GM06990 (cell line): ENCODE results near the gene ADCY3.

ENCODE experiments used
- DNase-seq: peaks from one replicate; pipeline ENCODE4 v3.0.0-alpha.2; 2011; ENCODE audit not compliant: insufficient read length; ENCODE audit errors: extremely low read depth
- H3K27me3 ChIP-seq: replicated peaks from 2 replicates; pipeline ENCODE4 v1.6.0; 2011; ENCODE audit warnings: low read length; ENCODE audit not compliant: control insufficient read depth, insufficient read depth
- H3K36me3 ChIP-seq: 2 replicates; pipeline ENCODE4 v1.5.1; 2011; ENCODE audit warnings: low read length; ENCODE audit not compliant: control insufficient read depth, insufficient read depth
- H3K4me3 ChIP-seq: replicated peaks from 2 replicates; pipeline ENCODE4 v1.5.1; 2011; ENCODE audit warnings: low read depth, mild to moderate bottlenecking, control low read depth, low read length
- TF ChIP-seq, protein P1 (sequence below): IDR thresholded peaks from 2 replicates; pipeline ENCODE4 v1.5.1; 2011; ENCODE audit warnings: low read length, control low read depth, mild to moderate bottlenecking, inconsistent platforms; ENCODE audit not compliant: insufficient read depth, poor library complexity, severe bottlenecking

Gene ADCY3

DNA sequence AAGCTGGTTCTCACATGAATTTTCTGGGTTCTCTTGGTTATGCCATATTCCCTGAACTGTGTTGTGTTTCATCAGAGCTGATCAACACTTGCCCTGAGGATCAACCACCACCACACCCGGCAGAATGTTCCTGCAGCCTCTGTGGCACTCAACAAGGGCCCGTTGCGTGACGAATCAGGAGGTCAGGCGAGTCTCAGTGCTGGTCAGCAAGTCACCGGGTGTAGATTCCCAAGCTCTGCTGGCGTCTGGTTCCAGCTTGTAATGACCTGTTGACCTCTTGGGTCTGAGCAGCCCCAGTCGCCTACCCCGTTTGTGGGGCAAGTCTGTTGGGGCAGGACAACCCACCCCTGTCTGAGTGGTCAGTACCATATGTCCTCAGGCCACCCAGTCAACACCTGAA is 46.0 kb downstream of the ADCY3 start:
- peaks cover 6% of the 10 kb centered on the region for H3K36me3 ChIP-seq
- H3K4me3 ChIP-seq = no peak overlapping the region
- no peaks in the 10 kb centered on the region for H3K27me3 ChIP-seq
- TF ChIP-seq, protein P1, sequence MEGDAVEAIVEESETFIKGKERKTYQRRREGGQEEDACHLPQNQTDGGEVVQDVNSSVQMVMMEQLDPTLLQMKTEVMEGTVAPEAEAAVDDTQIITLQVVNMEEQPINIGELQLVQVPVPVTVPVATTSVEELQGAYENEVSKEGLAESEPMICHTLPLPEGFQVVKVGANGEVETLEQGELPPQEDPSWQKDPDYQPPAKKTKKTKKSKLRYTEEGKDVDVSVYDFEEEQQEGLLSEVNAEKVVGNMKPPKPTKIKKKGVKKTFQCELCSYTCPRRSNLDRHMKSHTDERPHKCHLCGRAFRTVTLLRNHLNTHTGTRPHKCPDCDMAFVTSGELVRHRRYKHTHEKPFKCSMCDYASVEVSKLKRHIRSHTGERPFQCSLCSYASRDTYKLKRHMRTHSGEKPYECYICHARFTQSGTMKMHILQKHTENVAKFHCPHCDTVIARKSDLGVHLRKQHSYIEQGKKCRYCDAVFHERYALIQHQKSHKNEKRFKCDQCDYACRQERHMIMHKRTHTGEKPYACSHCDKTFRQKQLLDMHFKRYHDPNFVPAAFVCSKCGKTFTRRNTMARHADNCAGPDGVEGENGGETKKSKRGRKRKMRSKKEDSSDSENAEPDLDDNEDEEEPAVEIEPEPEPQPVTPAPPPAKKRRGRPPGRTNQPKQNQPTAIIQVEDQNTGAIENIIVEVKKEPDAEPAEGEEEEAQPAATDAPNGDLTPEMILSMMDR = no peak
- DNase-seq = no peak

- Histone ChIP-seq H3K27me3 (no peaks in the 10 kb centered on the region), H3K4me3 (no peak overlapping the region)
- TF ChIP-seq, protein P1 = no peak
These were observed 46.4 kb downstream of the ADCY3 start for GRCh38 chr2:24873619-24874018.

DNA sequence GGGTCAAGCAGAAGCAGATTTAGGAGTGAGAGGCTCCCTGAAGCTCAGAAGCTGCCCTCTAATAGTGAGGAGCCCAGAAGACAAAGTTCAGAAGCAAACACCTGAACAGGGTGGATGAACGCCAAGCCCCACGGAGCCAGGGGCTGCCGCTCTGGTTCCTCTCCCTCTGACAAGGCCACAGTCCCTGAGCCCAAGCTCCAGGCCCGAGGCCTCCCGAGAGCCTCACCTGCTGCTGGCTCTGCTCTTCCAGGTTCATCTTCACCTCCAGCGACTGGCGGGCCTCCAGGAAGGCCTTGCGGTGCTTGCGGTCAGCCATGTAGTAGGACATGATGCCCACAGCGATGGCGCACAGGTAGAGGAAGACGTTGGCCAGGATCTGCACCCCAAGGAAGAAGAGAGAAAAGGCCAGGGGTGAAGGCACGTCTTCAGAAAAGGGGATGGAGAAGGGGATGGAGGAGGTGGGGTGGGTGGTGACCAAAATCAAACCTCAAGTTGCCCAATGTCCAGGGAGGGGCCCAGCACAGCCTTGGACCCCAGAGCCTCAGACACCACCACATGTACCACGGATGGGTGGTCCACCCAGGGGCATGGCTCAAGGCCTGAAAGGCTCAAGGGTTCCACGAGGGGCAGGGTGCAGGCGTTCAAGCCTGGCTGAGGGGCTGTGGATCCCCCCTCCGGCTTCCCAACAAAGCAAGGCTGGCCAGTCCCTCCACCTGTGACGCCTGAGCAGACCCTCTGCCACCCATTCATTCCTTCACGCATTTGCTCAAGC is 47.5 kb downstream of the ADCY3 start:
- no peak for DNase-seq
- Histone ChIP-seq H3K36me3 (peaks cover 6% of the 10 kb centered on the region), H3K27me3 (no peaks in the 10 kb centered on the region), H3K4me3 (no peak overlapping the region)
- TF ChIP-seq, protein P1 = no peak

More at GRCh38 chr2:24873619-24874018, 46.4 kb downstream of the ADCY3 start:
- H3K36me3 ChIP-seq = peaks cover 6% of the 10 kb centered on the region
- no peak for DNase-seq

- TF ChIP-seq, protein P1 = no peak
- H3K36me3 ChIP-seq = peaks cover 6% of the 10 kb centered on the region
- H3K4me3 ChIP-seq = no peak overlapping the region
- no peak for DNase-seq
- H3K27me3 ChIP-seq = no peaks in the 10 kb centered on the region
These were observed 48.1 kb downstream of the ADCY3 start for GRCh38 chr2:24871852-24872333.

- no peak for DNase-seq
- TF ChIP-seq, protein P1 = no peak
- H3K27me3 ChIP-seq = no peaks in the 10 kb centered on the region
- peaks cover 6% of the 10 kb centered on the region for H3K36me3 ChIP-seq
- no peak overlapping the region for H3K4me3 ChIP-seq
These were observed 48.9 kb downstream of the ADCY3 start for GRCh38 chr2:24870891-24871705.
